Lower lobe of right lung (tissue), 2 donors: ENCODE results near the gene MMEL1. TPM values are rescaled to one million over a fixed set of nuclear protein-coding genes. Genes with fewer than 3 reads are reported as not detected.

ENCODE experiments used
- ATAC-seq, 2 donors: fragments of 200-7000 bp; cut with Tn5 transposase; one replicate each; pipeline ENCODE4 v1.9.1; 2020 to 2022; ENCODE audit warnings: mild to moderate bottlenecking in 2 of 2, moderate library complexity in 2 of 2
- DNase-seq: peaks from one replicate; pipeline ENCODE4 v3.0.0-alpha.2; 2020
- H3K27ac ChIP-seq: fragments of 200-600 bp; one replicate; pipeline ENCODE4 v1.8.0; 2022
- H3K27me3 ChIP-seq: fragments of 200-600 bp; one replicate; pipeline ENCODE4 v1.8.0; 2022; ENCODE audit warnings: low read depth
- H3K36me3 ChIP-seq: fragments of 200-600 bp; one replicate; pipeline ENCODE4 v1.8.0; 2022; ENCODE audit warnings: mild to moderate bottlenecking
- H3K4me1 ChIP-seq: fragments of 200-600 bp; one replicate; pipeline ENCODE4 v1.8.0; 2022
- H3K4me3 ChIP-seq: fragments of 200-600 bp; one replicate; pipeline ENCODE4 v1.8.0; 2022; ENCODE audit warnings: mild to moderate bottlenecking
- H3K9me3 ChIP-seq: fragments of 200-600 bp; one replicate; pipeline ENCODE4 v1.8.0; 2022
- intact Hi-C: fragments of 100-400 bp; cut with DNase I; formaldehyde crosslinking; loops from one replicate; pipeline ENCODE4 v1.11.0; 2022
- total RNA-seq: library from RNA; stranded (reverse); fragmentation: NEBNext Ultra II Directional; extraction: Animal tissue kit (Norgen Biotek cat#: 25700); gene quantifications from one replicate; pipeline ENCODE4 v1.2.1, GENCODE V29; 2021
- TF ChIP-seq, protein P1 (sequence below): fragments of 200-600 bp; IDR thresholded peaks from one replicate; pipeline ENCODE4 v1.8.0; 2022; ENCODE audit warnings: antibody characterized with exemption, mild to moderate bottlenecking
- donor health status: DM: no; HTN: yes; CAD: no; lungs with severe emphysema.

The MMEL1 gene
- total RNA-seq, 1 donor from 2014 or later: 7.6 TPM

DNA sequence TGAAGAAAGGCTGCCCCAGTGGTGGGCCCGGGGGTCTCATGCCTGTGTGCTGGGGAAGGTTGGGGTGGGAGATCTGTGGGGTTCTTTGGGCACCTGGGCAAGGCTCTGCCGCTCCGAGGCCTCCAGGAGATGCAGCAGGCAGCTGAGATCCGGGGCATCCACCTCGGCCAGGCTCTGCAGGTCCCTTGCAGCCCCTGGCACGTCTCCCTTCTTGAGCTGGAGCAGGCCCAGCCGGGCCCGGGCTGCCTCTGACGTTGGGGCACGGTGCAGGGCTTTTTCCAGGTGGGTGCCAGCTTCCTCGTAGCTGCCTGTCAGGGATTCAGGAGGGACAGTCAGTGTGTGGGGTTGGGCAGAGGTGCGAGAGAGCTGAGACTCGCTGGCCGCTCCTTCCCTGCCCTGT lies 11.4 kb upstream of the MMEL1 start:
- TF ChIP-seq, protein P1, sequence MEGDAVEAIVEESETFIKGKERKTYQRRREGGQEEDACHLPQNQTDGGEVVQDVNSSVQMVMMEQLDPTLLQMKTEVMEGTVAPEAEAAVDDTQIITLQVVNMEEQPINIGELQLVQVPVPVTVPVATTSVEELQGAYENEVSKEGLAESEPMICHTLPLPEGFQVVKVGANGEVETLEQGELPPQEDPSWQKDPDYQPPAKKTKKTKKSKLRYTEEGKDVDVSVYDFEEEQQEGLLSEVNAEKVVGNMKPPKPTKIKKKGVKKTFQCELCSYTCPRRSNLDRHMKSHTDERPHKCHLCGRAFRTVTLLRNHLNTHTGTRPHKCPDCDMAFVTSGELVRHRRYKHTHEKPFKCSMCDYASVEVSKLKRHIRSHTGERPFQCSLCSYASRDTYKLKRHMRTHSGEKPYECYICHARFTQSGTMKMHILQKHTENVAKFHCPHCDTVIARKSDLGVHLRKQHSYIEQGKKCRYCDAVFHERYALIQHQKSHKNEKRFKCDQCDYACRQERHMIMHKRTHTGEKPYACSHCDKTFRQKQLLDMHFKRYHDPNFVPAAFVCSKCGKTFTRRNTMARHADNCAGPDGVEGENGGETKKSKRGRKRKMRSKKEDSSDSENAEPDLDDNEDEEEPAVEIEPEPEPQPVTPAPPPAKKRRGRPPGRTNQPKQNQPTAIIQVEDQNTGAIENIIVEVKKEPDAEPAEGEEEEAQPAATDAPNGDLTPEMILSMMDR: no peak

DNA sequence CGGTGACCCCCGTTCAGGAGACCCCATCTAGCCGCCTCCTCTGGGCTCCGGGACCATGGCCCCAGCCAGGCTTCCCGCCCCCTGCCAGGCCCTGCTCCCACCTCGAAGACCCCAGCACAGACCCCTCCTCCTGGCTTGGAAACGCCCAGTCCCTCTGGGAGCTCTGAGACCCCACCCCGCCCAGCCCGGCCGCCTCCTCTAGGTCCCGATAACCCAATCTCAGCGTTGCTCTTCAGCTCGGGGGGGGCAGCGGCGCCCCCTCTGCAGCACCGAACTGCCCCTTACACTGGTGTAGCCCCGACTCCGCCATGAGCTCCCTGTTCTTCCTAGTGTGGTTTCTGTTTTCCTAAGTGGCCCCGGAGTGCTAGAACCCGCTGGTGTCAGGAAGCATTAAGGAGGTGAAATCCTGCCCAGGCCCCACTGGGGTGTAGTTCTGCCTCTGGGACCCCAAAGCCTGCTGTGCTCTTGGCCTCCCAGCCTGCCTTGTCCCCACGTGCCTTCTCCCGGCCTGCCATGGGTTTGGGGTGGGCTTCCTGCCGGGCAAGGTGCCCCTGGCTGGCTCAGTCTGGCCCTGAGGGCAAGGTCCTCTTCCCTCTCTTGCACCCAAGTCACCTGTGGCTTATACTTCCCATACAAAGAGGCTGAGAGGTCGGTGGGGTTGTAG lies 10.7 kb upstream of the MMEL1 start:
- Histone ChIP-seq H3K4me1 (peaks cover 16% of the 10 kb centered on the region), H3K4me3 (peak overlapping the region; percentile 94), H3K27me3 (no peaks in the 10 kb centered on the region), H3K27ac (peak overlapping the region; percentile 92), H3K36me3 (no peaks in the 10 kb centered on the region), H3K9me3 (peaks cover 23% of the 10 kb centered on the region)
- TF ChIP-seq, protein P1: no peak
- ATAC-seq (no peak), DNase-seq (peak; percentile 34)
- intact Hi-C loops: no loop called here

More for the DNA sequence above, 11.4 kb upstream of the MMEL1 start:
- intact Hi-C loops: no loop called here
- Histone ChIP-seq H3K36me3 (no peaks in the 10 kb centered on the region), H3K27me3 (no peaks in the 10 kb centered on the region), H3K4me3 (no peak overlapping the region), H3K27ac (no peak overlapping the region), H3K4me1 (peaks cover 16% of the 10 kb centered on the region), H3K9me3 (peaks cover 23% of the 10 kb centered on the region)
- no peak for ATAC-seq
- peak; percentile 45 for DNase-seq

DNA sequence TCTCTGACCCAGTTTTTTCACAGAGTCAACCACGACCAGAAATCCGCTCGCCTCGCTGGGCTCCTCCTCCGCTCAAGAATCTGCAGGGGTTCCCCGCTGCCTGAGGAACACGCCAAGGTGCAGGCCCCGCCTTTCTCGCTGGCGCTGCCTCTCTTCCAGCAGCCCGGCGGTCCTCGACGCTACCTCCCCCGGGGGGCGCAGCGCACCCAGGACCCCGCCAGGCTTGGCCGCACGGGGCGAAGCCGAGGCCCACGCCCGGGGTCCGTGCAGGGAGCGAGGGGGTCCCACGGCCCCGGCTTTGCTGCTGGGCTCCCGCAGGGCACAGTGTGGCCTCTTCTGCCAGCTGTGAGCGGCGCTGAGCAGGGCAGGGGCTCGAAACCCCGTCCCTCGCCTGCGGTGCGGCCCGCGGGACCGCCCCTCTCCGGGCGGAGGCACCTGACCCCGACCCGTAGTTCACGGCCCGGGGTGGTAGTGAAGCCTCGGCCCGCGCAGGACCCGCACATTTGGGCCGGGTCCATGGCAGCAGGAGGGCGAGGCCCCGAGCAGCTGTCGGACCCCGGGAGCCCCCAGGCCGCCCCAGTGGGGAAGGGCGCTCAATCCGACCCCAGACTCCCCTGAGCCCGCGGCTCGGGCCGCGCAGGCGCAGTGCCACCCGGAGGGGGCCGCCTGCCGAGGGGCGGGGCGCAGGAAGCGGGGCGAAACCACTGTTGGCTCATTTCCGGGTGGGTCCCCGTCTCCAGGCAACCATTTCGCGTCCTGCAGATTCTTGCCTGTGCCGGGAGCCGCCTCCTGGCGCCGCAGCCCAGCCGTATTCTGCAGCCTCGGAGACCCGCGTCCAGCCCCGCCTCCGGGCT lies 10.0 kb upstream of the MMEL1 start:
- TF ChIP-seq, protein P1: peak; percentile 23
- Histone ChIP-seq H3K27ac (peak overlapping the region; percentile 92), H3K9me3 (peaks cover 17% of the 10 kb centered on the region), H3K4me3 (peak overlapping the region; percentile 94), H3K36me3 (no peaks in the 10 kb centered on the region), H3K27me3 (no peaks in the 10 kb centered on the region), H3K4me1 (peaks cover 16% of the 10 kb centered on the region)
- intact Hi-C loops: no loop called here
- ATAC-seq (peak; percentile 93 to 96), DNase-seq (peak; percentile 92)

DNA sequence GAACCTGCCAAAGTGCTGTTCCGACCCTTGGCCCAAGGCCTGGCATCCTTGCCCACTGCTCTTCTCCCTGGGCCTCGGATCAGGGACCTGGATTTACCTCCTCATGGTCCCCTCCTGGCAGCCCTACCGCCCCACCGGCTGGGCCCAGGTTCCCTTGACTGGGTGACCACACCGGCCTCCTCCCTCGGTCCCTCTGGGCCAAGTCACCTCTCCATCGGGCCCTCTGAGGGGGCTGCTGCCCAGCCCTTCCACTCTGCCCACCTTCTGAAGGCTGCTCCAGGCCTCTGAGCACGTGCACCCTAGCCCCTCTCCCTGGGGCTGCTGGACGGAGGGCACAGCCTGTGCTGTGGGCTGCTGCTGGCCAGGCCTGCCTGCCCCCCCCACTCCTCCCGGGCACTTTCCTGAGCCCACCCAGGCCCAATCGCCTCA lies 9.3 kb upstream of the MMEL1 start:
- intact Hi-C loops: no loop called here
- peak overlapping the region; percentile 94 for H3K4me3 ChIP-seq
- TF ChIP-seq, protein P1: no peak
- H3K27ac ChIP-seq: peak overlapping the region; percentile 92
- H3K4me1 ChIP-seq: peaks cover 16% of the 10 kb centered on the region
- ATAC-seq (no peak), DNase-seq (no peak)
- H3K9me3 ChIP-seq: peaks cover 10% of the 10 kb centered on the region
- H3K36me3 ChIP-seq: no peaks in the 10 kb centered on the region
- no peaks in the 10 kb centered on the region for H3K27me3 ChIP-seq

DNA sequence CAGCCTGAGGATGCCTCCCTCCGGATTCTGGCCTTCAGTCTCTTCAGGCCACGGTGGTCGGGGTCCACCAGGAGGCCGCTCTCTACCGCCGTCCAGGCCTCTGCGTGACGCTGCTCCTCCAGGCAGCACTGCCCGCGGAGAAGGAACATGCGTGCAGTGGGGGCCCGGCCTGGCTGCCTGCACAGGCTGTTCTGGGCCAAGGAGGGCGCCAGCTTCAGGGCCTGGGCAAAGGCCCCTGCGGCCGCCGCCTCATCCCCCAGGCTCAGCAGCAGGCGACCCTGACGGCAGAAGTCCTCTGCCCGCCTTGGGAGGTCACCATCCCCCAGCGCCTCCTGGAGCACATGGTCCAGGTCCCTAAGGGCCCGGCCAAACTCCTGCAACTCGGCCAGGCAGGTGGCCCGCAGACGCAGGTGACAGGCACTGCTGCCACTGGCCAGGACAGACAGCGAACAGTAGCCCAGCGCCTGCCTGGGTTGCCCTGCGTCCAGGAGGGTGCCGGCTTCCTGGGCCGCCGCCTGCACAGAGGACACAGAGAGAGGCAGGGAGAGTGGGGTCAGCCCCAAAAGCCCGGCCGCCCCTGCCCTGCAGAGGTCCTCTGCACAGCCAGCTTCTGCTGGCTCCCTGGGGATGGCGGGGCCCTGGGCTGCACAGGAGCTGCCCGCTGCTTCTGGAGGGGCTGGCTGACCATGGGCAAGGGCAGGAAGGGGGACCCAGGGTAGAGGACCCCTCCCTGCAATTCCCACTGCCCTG lies 8.7 kb upstream of the MMEL1 start:
- DNase-seq (no peak), ATAC-seq (no peak)
- Histone ChIP-seq H3K27ac (peak overlapping the region; percentile 92), H3K4me1 (peaks cover 16% of the 10 kb centered on the region), H3K4me3 (peak overlapping the region; percentile 94), H3K27me3 (no peaks in the 10 kb centered on the region), H3K9me3 (peaks cover 4% of the 10 kb centered on the region), H3K36me3 (no peaks in the 10 kb centered on the region)
- intact Hi-C loops: no loop called here
- TF ChIP-seq, protein P1: no peak
